HCEC 1CT (cell line): ENCODE data around the gene SEPTIN3.
A peak's percentile ranks its signal among the peaks of the same experiment; 100 is the strongest.

Experiments used
- DNase-seq: peaks from one replicate; pipeline ENCODE4 v3.0.0-alpha.2; 2017

SEPTIN3 gene

GRCh38 chr22:41976070-41976901 is 7.0 kb downstream of the SEPTIN3 start:
- no peak for DNase-seq

GRCh38 chr22:41976961-41977566 is 7.8 kb downstream of the SEPTIN3 start:
- DNase-seq, result no peak

GRCh38 chr22:41978732-41979131 is 9.5 kb downstream of the SEPTIN3 start:
- DNase-seq, result no peak

- no peak for DNase-seq
Measured at GRCh38 chr22:41979423-41980250, 10.4 kb downstream of the SEPTIN3 start.

- DNase-seq, result no peak
Measured at GRCh38 chr22:41982865-41983264, 13.6 kb downstream of the SEPTIN3 start.

- no peak for DNase-seq
Measured at GRCh38 chr22:41983513-41984405, 14.5 kb downstream of the SEPTIN3 start.

GRCh38 chr22:41987276-41987675 is 18.0 kb downstream of the SEPTIN3 start:
- no peak for DNase-seq

GRCh38 chr22:41989246-41989645 is 20.0 kb downstream of the SEPTIN3 start:
- no peak for DNase-seq

GRCh38 chr22:41991111-41991510 is 21.9 kb downstream of the SEPTIN3 start:
- no peak for DNase-seq

GRCh38 chr22:41992496-41992895 is 23.3 kb downstream of the SEPTIN3 start:
- no peak for DNase-seq

GRCh38 chr22:41995211-41995610 is 26.0 kb downstream of the SEPTIN3 start:
- no peak for DNase-seq

GRCh38 chr22:41996826-41997225 is 27.6 kb downstream of the SEPTIN3 start:
- DNase-seq, result no peak

GRCh38 chr22:41998361-41999261 is 29.4 kb downstream of the SEPTIN3 start, which contains the start of gene WBP2NL:
TSS of gene WBP2NL (plus strand) at chr22:41998788. CDS start at chr22:41998819, 31 bp downstream.
- no peak for DNase-seq

GRCh38 chr22:42000466-42000865 is 31.2 kb downstream of the SEPTIN3 start:
- DNase-seq, result no peak

GRCh38 chr22:42001121-42001520 is 31.9 kb downstream of the SEPTIN3 start:
- DNase-seq, result peak; percentile 9

- DNase-seq, result no peak
Measured at GRCh38 chr22:42001706-42002105, 32.5 kb downstream of the SEPTIN3 start.

- DNase-seq, result no peak
Measured at GRCh38 chr22:42007922-42008321, 38.7 kb downstream of the SEPTIN3 start.

- DNase-seq, result no peak
Measured at GRCh38 chr22:42010778-42011177, 41.5 kb downstream of the SEPTIN3 start.

GRCh38 chr22:42013385-42013784 is 44.1 kb downstream of the SEPTIN3 start:
- no peak for DNase-seq

GRCh38 chr22:42016111-42016510 is 46.9 kb downstream of the SEPTIN3 start:
- no peak for DNase-seq

- no peak for DNase-seq
Measured at GRCh38 chr22:42018224-42018623, 49.0 kb downstream of the SEPTIN3 start.
